ENCODE measurements around the gene GYG2.
"Not testable (repeated sequence)": the region's sequence is repeated elsewhere in the genome, so short reads cannot be mapped to it uniquely, and the experiment has no call there.

The GYG2 gene

DNA sequence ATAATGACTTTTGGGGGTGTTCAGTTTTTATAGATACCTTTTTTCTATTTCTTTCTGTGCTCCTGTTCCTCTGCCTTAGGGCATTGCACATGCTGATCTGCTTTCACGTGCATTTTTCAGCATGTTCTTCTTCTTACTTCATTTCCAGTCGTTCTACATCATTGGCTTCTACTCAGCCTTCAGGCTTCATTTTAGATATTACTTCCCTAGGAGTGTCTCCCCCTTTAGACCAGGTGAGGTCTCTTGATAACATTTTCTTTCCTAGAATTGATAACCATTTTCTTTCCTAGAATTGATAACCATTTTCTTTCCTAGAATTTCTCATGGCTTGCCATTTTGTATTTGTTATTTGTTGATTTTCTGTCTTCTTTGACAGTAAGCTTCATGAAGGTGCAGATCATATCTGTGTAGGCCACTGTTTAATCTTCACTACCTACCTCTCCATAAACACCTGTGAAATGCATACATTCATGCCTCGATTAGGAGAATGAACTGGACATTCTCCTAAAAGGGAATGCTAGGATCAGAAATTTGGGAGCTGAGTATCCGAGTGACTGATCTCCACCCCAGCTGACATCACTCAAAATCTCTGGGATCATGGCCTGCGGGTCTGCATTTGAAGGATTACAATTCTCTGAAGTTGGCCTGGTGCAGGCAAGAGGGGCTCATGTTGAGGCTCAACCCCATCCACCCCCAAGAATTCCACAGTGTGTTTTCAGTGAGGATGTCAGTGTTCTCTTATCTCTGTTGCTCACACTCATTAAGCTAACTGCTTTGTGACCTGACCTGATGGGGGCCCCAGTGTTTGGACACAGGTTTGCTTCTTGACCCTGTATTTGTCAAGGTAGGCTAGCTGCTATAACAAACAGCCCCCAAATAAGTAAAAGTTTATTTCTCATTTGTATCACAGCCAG lies 45.7 kb downstream of the GYG2 start:
- DNase-seq = no peak

DNA sequence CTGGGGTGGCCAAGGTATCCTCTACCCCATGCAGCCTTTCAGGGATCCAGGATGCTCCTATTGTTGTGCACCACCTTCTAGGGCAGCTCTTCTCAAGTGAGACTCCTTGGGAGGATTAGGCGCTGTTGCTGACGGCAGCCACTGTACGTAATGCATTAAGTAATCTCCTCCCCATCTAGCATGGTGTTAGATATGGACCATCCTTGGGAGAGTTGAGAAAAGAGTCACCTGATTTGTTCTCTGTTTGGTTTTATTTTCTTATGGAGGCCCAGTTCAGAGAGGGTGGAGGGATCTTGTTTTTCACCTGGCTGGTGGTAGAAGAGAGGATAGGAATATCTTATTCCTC lies 46.4 kb downstream of the GYG2 start:
- no peak for DNase-seq

DNA sequence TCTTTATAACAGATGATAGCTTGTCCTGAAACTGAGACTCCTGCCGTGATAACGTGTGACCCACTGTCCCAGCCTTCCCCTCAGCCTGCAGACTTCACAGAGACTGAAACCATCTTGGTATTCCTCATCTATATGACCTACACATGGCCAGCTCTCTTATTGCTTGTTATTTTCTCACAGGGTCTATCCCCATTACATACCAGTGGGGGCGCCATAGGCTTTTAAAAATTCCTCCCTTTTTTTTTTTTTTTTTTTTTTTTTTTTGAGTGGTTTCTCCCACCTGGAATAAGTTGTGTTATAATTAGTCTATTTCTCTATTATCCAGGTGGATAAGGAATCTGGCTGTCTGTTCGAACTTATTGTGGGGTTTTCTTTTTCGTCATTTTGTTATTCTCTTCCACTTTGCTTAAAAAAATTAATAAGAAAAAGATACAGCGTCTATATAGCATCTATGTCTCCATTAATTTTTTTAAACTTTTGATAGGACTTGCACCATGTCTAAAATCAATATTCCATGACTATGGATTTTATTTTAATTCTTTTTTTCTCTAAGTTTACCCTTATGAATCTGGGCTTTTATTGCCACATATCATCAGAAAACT lies 47.2 kb downstream of the GYG2 start:
- DNase-seq = no peak

DNA sequence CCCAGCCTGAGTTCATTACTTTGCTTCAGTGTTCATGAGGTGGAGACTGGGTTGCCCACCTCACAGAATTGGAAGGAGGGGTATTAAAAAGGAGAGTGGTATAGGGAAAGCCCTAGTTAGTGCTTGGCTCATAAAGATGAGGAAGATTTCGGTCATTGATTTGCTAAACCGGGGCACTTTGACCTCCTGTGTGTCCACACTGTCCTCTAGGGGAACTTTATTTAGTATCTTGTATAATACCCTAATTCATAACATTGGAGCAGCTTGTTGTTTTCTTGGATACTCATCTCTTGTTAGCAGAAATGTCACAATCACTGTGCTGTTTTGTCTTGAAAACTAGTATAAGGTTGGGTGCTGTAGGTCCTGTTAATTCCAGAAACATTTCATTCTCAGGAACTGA lies 49.8 kb downstream of the GYG2 start:
- no peak for DNase-seq

DNA sequence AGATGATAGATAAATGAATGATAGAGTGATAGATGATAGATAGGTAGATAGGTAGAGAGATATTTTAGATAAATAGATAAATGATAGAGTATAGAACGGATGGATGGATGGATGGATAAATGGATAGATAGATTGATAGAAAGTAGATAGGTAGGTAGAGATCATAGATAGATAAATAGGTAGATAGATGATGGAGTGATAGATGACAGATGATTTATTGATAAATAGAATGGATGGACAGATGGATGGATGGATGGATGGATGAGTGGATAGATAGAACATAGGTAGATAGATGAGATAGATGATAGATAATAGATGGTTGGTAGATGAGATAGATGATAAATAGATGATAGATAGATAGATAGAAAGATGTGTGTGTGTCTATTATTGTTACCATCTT lies 50.9 kb downstream of the GYG2 start:
- DNase-seq = no peak

DNA sequence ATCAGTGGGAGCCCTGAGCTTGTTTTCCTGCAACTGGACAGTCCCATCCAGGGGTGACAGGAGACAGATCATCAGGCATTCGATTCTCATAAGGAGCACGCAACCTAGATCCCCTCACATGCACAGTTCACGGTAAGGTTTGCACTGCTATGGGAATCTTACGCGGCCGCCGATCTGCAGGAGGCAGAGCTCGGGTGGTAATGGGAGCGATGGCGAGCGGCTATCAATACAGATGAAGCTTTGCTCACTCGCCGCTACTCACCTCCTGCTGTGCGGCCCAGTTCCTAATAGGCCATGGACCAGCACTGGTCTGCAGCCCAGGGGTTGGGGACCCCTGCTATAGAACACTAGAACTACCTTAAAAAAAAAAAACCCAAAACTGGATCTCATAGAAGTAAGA lies 55.0 kb downstream of the GYG2 start:
- DNase-seq = no peak

DNA sequence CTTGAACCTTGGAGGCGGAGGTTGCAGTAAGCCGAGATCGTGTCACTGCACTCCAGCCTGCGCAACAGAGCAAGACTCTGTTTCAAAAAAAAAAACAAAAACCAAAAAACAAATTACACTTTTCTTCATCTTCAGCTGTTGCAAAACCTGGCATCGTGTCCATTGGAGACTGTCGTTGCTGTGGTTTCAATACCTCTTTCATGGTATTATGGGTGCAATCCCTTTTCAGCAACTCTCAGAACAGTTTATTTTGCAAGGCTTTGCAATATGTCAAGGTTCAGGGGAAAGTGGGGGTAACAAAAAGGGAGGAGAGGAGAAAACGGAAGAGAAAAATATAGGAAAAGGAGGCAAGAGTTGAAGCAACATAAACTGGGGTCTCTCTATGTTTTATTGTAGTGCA lies 59.6 kb downstream of the GYG2 start:
- no peak for DNase-seq

DNA sequence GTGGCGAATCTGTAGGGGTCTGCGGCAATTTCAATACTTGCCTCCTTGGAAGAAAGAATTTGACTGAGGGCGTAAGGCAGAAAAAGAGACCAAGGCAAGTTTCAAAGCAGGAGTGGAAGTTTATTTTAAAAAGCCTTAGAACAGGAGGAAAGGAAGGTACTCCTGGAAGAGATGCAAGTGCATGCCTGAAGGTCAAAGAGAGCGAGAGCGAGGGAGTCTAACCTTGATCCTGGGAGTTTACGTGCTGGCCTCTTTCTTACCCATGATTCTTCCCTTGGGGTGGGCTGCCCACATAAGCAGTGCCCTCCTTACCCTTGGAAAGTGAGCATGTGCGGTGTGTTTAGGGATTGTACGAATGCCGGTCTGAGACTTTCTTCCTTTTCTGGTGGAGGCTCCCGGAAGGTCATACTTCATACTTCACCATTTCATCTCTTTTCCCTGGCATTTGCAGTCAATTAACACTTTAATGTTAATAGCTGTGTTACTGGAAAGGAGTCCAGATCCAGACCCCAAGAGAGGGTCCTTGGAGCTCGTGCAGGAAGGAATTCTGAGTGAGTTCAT lies 60.4 kb downstream of the GYG2 start:
- DNase-seq = no peak

DNA sequence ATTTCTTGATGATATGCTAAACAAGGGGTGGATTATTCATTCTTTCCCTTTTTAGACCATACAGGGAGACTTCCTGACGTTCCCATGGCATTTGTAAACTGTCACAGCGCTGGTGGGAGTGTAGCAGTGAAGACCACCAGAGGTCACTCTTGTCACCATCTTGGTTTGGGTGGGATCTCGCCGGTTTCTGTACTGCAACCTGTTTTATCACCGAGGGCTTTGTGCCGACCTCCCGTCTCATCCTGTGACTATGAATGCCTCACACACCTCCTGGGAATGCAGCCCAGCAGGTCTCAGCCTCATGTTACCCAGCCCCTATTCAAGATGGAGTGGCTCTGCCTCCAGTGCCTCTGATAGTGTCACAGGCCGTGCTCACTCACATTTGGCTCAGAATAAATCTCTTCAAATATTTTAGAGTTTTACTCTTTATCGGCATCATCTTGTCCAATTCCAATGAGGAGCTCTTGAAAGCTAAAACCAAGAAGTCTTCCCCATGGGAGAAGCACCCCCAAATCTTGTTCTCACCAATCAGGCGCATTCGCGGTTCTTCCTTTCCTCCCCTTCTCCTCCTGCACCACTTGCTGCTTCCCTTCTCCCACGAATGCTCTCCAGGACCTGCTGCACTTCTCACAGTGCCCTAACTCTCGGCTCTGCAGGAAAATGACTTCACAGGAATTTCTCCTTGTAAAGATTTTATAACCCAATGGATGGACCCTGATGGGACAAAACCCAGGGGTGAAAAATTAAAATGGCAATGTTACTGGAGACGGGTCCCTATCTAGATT lies 61.2 kb downstream of the GYG2 start:
- DNase-seq = not testable (repeated sequence)

DNA sequence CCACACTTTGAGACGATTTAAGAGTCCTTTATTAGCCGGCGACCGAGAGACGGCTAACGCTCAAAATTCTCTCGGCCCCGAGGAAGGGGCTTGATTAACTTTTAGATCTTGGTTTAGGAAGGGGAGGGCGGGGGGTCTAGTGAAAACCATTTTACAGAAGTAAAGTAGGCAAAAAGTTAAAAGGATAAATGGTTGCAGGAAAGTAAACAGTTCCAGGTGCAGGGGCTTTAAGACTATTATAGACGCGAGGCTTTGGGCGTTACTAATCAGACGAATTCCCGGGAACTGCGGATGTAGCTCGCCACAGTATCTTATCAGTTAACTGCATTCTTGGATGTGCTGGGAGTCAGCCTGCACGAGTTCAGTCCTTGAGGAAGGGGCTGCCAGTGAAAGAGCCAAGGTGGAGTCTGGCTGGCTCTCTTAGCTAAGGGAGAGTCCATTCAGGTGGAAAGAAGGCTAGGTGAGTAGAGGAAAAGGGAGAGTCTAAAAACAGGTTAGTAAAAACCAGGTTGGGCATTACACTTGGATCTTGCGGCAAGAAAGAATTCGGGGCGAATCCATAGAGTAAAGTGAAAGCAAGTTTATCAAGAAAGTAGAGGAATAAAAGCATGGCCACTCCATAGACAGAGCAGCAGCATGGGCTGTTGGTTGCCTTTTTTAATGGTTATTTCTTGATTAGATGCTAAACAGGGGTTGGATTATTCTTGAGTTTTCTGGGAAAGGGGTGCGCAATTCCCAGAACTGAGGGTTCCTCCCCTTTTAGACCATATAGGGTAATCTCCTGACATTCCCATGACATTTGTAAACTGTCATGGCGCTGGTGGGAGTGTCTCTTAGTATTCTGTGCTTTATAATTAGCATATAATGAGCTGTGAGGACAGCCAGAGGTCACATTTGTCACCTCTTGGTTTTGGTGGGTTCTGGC lies 62.1 kb downstream of the GYG2 start:
- not testable (repeated sequence) for DNase-seq

DNA sequence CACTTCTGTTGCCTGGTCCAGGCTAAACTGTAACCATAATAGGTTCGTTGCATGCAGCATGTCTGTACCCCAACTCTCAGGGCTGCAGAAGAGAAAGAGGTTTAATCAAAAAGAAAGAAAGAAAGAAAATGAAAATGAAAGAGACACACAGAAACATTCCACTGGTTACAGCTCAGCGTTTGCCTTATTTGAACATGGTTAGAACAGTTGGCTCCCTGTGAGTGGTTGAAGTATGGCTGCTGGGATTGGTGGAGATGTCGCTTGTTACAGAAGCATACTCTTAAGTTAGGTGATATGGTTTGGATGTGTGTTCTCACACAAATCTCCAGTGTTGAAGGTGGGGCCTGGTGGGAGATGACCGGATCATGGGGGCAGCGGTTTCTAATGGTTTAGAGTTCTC lies 64.1 kb downstream of the GYG2 start:
- no peak for DNase-seq

DNA sequence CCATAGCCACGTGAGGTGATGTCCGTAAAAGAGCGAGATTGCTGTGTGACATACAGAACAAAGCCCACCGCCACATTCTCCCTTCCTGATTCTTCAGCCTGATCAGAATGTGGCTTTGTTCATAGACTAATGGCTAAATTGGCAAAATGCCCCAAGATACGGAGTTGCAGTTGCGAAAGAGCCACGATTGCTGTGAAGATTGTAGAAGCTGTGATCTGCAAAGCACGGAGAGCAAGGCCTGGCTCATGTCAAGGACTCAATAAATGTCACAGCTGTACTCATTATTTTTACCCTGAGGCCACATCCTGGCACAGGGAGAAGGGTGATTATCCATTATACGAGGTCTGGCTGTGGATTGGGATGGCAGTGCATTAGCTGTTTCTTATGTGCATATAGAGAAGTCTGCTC lies 66.2 kb downstream of the GYG2 start:
- no peak for DNase-seq

DNA sequence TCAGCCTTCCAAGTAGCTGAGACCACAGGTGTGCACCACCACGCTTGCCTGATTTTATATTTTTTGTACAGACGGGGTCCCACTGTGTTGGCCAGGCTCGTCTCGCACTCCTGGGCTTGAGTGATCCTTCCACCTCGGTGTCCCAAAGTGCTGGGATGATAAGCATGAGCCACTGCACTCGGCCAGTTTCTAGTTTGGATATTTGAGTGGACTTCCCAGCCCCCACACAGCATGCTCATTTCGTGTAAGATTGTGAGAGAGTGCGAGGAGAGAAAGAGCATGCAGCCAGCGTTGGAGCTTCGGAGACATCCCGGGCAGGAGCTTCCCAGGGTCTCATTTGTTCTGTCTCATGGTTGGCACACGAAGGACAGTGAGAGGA lies 68.6 kb downstream of the GYG2 start:
- no peak for DNase-seq

DNA sequence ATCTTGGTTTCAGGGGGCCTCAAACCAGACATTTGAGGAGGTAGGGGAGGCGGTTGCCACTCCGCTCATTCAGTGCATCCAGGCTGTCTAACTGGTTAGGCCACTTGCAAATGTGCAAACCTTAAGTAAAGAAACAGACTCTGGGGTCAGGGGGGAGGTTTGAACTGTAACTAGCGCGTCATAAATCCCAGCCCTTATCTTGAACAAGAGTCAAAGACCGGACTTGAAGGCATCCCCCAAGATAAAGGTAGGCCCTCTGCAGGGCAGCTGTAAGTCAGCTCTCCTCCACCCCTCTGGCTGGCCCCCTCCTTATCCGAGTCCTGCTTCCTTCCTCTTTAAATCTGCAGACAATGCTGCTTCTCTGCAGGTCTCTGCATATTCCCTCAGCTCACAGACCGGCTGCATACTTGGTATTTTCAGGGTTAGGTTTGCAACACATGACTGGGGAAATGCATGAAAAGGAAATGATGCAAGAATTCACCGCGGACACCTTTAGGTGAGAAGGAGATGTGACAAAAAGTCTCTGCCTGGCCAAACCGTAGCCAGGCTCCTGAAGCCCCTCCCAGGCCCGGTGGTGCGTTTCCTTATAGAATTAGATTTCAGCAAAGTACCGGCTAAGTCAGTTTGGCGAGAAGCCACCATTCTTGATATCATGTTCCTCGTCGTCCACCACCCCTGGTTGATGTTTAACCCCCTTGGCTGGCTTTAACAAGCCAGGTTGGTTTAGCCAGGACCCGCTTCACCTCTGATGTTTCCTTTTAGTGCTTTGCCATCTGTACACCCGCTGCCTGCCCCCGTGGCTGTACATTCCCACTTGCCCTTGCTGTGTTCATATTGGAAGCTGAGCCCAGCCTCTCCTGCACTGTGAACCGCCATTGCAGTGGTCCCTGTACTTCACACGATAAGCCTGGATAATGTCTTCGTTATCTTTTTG lies 69.2 kb downstream of the GYG2 start:
- not testable (repeated sequence) for DNase-seq

DNA sequence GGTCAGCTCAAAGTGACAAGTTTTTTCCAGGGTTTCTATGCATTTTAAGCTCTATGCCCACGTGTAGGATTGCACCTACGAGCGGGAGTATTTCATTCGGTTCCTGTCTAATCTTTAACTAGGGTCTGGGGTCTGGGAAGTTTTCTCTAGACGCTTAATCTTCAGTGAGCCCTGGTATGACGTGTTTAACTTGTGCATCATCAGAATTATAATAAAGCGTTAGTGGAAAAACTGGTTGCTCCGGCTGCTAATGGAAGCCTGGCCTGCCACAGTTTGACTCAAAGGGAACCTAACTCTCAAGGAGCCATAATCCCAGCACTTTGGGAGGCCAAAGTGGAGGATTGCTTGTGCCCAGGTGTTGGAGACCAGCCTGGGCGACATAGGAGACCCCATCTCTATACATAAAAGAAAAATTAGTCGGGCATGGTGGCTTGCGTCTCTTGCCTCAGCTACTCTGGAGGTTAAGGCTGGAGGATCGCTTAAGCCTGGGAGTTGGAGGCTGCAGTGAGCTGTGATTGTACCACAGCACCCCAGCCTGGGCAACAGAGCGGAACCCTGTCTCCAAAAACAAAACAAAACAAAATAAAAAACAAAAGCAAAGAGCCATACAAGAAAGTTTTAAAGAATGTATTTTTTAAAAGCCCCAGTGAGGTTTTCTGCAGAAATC lies 70.2 kb downstream of the GYG2 start:
- DNase-seq = no peak

DNA sequence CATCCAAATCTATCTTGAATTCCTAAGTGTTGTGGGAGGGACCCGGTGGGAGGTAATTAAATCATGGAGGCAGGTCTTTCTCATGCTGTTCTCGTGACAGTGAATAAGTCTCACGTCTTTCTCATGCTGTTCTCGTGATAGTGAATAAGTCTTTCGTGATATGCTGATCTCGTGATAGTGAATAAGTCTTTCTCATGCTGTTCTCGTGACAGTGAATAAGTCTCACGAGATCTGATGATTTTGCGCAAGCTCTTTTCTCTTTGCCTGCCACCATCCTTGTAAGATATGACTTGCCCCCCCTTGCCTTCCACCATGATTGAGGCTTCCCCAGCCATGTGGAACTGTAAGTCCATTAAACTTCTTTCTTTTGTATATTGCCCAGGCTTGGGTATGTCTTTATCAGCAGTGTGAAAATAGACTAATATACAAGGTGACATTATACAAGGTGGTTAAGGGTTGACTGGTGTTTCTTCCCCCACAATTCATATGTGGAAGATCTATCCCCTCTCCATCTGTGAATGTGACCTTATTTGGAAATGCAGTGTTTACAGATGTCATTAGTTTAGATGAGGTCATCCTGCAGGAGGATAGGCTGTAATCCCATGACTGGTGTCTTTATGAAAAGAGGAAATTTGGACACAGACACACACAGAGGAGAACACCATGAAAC lies 72.8 kb downstream of the GYG2 start:
- DNase-seq = no peak

DNA sequence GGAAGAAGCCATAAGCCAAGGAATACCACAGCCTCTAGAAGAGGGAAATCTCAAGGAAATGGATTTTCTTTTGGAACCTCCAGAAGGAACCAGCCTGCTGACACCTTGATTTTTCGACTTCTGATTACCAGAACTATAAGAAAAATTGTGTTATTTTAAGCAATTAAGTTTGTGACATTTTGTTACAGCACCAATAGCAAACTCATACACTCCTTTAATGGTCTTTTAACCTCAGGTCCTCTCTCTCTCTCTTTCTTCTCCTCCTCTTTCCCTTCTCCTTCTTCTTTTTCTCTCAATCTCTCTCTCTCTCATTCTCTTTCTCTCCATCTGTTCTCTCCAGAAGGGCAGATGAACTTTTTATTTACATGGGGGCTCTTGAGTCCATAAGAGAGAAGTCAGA lies 74.1 kb downstream of the GYG2 start:
- no peak for DNase-seq

DNA sequence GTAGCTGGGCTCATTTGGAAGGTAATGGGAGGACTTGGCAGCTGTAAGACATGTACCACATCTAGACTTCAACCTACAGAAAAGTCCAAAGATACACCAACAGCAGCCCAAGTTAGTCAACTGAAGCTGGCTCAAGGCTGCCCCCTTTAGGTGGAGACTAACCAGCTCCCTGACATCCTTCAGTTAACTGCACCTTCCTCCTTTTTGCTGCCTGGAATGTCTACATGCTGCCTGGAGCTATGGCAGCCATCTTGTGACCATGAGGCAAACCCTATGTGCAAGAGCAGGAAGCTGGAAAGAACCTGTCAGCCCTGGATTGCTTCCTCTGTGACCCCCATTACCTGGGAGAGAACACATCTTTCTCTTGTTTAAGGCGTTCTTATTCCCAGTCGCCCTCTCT lies 74.6 kb downstream of the GYG2 start:
- DNase-seq = no peak

DNA sequence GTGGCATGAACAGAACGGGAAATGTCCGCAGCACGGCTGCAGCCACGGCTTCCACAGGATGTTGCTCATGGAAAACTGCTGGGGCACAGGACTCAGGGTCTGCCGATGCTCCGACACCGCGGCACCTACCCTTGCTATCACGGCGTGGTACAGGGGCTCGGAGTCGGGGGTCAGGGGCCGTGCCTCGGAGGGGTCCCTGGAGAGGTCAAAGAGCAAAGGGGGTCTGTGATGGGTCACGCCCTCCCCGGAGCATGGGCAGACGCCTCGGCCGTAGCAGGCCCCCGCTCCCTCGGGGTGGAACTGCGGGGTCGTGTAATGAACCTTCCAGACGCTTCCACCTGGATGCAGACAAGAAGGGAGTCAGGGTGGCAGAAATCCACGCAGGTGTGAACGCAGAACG lies 78.6 kb downstream of the GYG2 start:
- DNase-seq = no peak

DNA sequence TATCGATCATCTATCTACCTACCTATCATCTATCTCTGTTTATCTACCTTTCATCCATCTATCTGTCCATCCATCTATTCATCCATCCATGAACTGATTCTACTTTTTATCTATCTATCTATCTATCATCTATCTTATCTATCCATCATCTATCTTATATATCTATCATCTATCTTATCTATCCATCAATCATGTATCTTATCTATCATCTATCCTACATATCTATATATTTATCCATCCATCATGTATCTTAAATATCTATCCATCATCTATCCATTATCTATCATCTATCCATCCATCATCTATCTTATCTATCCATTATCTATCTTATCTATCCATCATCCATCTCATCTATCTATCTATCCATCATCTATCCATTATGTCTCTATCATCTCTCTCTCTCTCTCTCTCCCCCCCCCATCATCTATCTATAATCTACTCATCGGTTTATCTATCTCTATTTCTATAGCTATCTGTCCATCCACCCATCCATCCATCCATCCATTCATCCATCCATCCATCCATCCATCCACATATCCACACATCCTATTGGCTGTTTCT lies 79.5 kb downstream of the GYG2 start:
- DNase-seq = no peak

Measured in activated T-cell treated with anti-CD3 and anti-CD28 coated beads for 4 hours (primary cell).